Endothelial cell of umbilical vein (primary cell): ENCODE data around the gene AP5S1. TPM values are rescaled to one million over a fixed set of nuclear protein-coding genes. Genes with fewer than 3 reads are reported as not detected.

Experiments used
- BruUV-seq: library from RNA; stranded (reverse); fragments of 400-500 nt; replicated peaks from 2 replicates; lab custom pipeline; 2021; lab: Mats Ljungman, UMichigan
- CTCF ChIA-PET: fragments of 300-600, 350-600 bp; sonication (Branson Sonifier 250); formaldehyde crosslinking; loops from one replicate; lab custom pipeline; 2021; ENCODE audit warnings: antibody characterized with exemption, inconsistent platforms; lab: Charles Lee
- POLR2A ChIA-PET: fragments of 300-600, 350-600 bp; sonication (Branson Sonifier 250); formaldehyde crosslinking; loops from one replicate; lab custom pipeline; 2021; ENCODE audit warnings: antibody characterized with exemption, inconsistent platforms; lab: Charles Lee
- DNase-seq: peaks from one replicate; pipeline ENCODE4 v3.0.0-alpha.2; 2011; ENCODE audit warnings: low read depth, low spot score
- FAIRE-seq: peaks from 2 replicates; lab custom pipeline; 2011; peaks lifted over from hg19 to GRCh38; lab: Jason Lieb, UNC
- H2AFZ ChIP-seq: 2 replicates; pipeline ENCODE4 v1.6.0; 2012; ENCODE audit warnings: low read depth, low read length, control low read depth, inconsistent platforms
- H3K27ac ChIP-seq: 2 replicates; pipeline ENCODE4 v1.5.1; 2011; ENCODE audit warnings: low read depth, mild to moderate bottlenecking, control low read depth, low read length, moderate library complexity; ENCODE audit not compliant: insufficient read depth
- H3K27me3 ChIP-seq, 2 experiments: 2 replicates each; pipeline versions ENCODE4 v1.6.0 to v1.6.1; 2011; ENCODE audit warnings: low read length in 2 of 2, mixed read lengths in 1 of 2; ENCODE audit not compliant: control insufficient read depth in 2 of 2, insufficient read depth in 2 of 2
- H3K36me3 ChIP-seq, 2 experiments: 2 replicates in 1 of 2; 3 replicates in 1 of 2; pipeline ENCODE4 v1.5.1; 2011; ENCODE audit warnings: low read length in 2 of 2, mild to moderate bottlenecking in 1 of 2, moderate library complexity in 1 of 2; ENCODE audit not compliant: control insufficient read depth in 2 of 2, insufficient read depth in 2 of 2; ENCODE audit errors: extremely low read depth in 1 of 2
- H3K4me1 ChIP-seq: 3 replicates; pipeline ENCODE4 v1.5.1; 2011; ENCODE audit warnings: mild to moderate bottlenecking, low read length; ENCODE audit not compliant: control insufficient read depth, insufficient read depth; ENCODE audit errors: extremely low read depth
- H3K4me2 ChIP-seq: 2 replicates; pipeline ENCODE4 v1.6.1; 2011; ENCODE audit warnings: low read length, control low read depth, mixed read lengths; ENCODE audit not compliant: insufficient read depth
- H3K4me3 ChIP-seq, 3 experiments: fragments of 200-600 bp in 1 of 3; sonication (generic), shearing (Covaris generic) in 1 of 3; replicated peaks in 1 of 3; 2 replicates each; pipeline ENCODE4 v1.5.1; 2011 to 2016; ENCODE audit warnings: control low read depth in 3 of 3, low read length in 3 of 3, mild to moderate bottlenecking in 2 of 3, inconsistent platforms in 1 of 3, low read depth in 1 of 3, moderate library complexity in 1 of 3; ENCODE audit not compliant: insufficient read depth in 1 of 3
- H3K79me2 ChIP-seq: 2 replicates; pipeline ENCODE4 v1.6.0; 2012; ENCODE audit warnings: low read length, inconsistent platforms; ENCODE audit not compliant: control insufficient read depth, insufficient read depth
- H3K9ac ChIP-seq: replicated peaks from 2 replicates; pipeline ENCODE3; 2011; ENCODE audit warnings: low read length, control low read depth; ENCODE audit not compliant: insufficient read depth; ENCODE audit errors: extremely low read depth
- H3K9me1 ChIP-seq: replicated peaks from 3 replicates; pipeline ENCODE4 v1.6.0; 2011; ENCODE audit warnings: mild to moderate bottlenecking, low read length; ENCODE audit not compliant: control insufficient read depth, insufficient read depth; ENCODE audit errors: extremely low read depth
- H3K9me3 ChIP-seq: replicated peaks from 2 replicates; pipeline ENCODE4 v1.5.1; 2012; ENCODE audit warnings: low read length, inconsistent platforms; ENCODE audit not compliant: control insufficient read depth, insufficient read depth
- H4K20me1 ChIP-seq: replicated peaks from 2 replicates; pipeline ENCODE3; 2011; ENCODE audit warnings: mild to moderate bottlenecking, low read length; ENCODE audit not compliant: control insufficient read depth, insufficient read depth; ENCODE audit errors: extremely low read depth
- FOS ChIP-seq: IDR thresholded peaks from 2 replicates; pipeline ENCODE4 v1.6.1; 2011; ENCODE audit warnings: mild to moderate bottlenecking, low read length, moderate library complexity, borderline replicate concordance; ENCODE audit not compliant: insufficient read depth
- GATA2 ChIP-seq: IDR thresholded peaks from 2 replicates; pipeline ENCODE4 v1.7.0; 2011; ENCODE audit warnings: low read depth, mild to moderate bottlenecking, moderate library complexity, mixed read lengths, low read length; ENCODE audit not compliant: insufficient read length, insufficient read depth
- POLR2AphosphoS5 ChIP-seq: IDR thresholded peaks from 2 replicates; pipeline ENCODE4 v1.6.1; 2012; ENCODE audit warnings: low read depth, mild to moderate bottlenecking, control low read depth, low read length, moderate library complexity; ENCODE audit not compliant: insufficient read depth
- dilution Hi-C: fragments of 300-500 bp; cut with MboI; formaldehyde crosslinking; loops from one replicate; pipeline ENCODE4 v1.15.0; 2019; ENCODE audit warnings: low sequenced_read_pairs; ENCODE audit not compliant: extremely low pct_ligation_motif_present
- intact Hi-C: fragments of 100-400 bp; cut with micrococcal nuclease; formaldehyde crosslinking; loops from one replicate; pipeline ENCODE4 v1.10.0; 2022
- polyA plus RNA-seq, 4 experiments: library from polyadenylated mRNA; depleted of rRNA in 3 of 4; stranded (reverse) in 3 of 4; unstranded in 1 of 4; fragments of >200 nt; gene quantifications; 2 replicates each; pipeline versions ENCODE4 v1.2.1 to v1.2.3, GENCODE V29; 2011 to 2012; ENCODE audit warnings: missing spikeins in 1 of 4
- total RNA-seq: library from RNA; stranded (reverse); gene quantifications from 2 replicates; pipeline ENCODE4 v1.2.3, GENCODE V29; 2021
- TF ChIP-seq, protein P1 (sequence below): IDR thresholded peaks from 2 replicates; pipeline ENCODE4 v1.6.1; 2011; ENCODE audit not compliant: insufficient read depth, insufficient read length
- TF ChIP-seq, protein P2 (sequence below), 2 donors: IDR thresholded peaks; 1 replicate in 1 of 2; 2 replicates in 1 of 2; pipeline ENCODE4 v1.5.1; 2011; ENCODE audit warnings: low read length in 2 of 2, mild to moderate bottlenecking in 2 of 2, moderate library complexity in 2 of 2, control low read depth in 1 of 2, inconsistent platforms in 1 of 2, low read depth in 1 of 2; ENCODE audit not compliant: insufficient read depth in 1 of 2; ENCODE audit errors: extremely low read depth in 1 of 2

AP5S1 gene
- total and polyA plus RNA-seq, 2 donors (not counting 3 experiments of a cell fraction or from before 2014, with no cell fraction given) = 15.7 to 22.0 TPM

DNA sequence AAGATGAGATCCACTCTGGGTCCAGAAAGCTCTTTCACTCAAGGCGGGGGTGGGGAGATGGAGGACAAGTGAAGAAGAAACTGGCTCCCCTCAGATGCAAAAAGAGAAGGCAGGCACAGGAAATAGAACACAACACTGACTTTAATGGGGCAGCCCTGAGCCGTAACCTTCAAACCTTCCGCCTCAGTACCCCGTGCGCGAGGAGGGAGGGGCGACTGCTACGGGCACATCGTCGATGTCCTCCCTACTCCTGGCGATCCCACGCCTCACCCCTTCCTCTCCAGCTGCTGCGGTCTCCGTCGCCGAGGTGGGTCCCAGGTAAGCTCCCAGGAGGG, 43.0 kb upstream of the AP5S1 start:
- peaks cover 15% of the 10 kb centered on the region for H3K4me1 ChIP-seq
- FAIRE-seq (no peak), DNase-seq (no peak)
- H3K4me3 ChIP-seq = peak overlapping the region in 2 of 3 experiments; percentile 34 to 57
- H3K9me1 ChIP-seq = no peaks in the 10 kb centered on the region
- no peak for TF ChIP-seq FOS
- TF ChIP-seq GATA2 = no peak
- TF ChIP-seq, protein P1, sequence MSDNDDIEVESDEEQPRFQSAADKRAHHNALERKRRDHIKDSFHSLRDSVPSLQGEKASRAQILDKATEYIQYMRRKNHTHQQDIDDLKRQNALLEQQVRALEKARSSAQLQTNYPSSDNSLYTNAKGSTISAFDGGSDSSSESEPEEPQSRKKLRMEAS = no peak
- TF ChIP-seq, protein P2, sequence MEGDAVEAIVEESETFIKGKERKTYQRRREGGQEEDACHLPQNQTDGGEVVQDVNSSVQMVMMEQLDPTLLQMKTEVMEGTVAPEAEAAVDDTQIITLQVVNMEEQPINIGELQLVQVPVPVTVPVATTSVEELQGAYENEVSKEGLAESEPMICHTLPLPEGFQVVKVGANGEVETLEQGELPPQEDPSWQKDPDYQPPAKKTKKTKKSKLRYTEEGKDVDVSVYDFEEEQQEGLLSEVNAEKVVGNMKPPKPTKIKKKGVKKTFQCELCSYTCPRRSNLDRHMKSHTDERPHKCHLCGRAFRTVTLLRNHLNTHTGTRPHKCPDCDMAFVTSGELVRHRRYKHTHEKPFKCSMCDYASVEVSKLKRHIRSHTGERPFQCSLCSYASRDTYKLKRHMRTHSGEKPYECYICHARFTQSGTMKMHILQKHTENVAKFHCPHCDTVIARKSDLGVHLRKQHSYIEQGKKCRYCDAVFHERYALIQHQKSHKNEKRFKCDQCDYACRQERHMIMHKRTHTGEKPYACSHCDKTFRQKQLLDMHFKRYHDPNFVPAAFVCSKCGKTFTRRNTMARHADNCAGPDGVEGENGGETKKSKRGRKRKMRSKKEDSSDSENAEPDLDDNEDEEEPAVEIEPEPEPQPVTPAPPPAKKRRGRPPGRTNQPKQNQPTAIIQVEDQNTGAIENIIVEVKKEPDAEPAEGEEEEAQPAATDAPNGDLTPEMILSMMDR (IDR thresholded peaks at IDR 0.05; ENCODE audit: extremely low read depth in 1 of 2, insufficient read depth in 1 of 2, low read depth in 1 of 2, low read length in 2 of 2) = no peak
- TF ChIP-seq POLR2AphosphoS5 = no peak
- peak overlapping the region; percentile 74 for H3K4me2 ChIP-seq
- CTCF ChIA-PET = interaction anchor here (1.4 to 3.3 kb wide), 6 partner anchors 9 to 101 kb away, joined by 3 to 34 read pairs (median 12); partner anchors contain the start of genes ADISSP, AP5S1 and CENPB
- no peaks in the 10 kb centered on the region for H4K20me1 ChIP-seq
- H3K27ac ChIP-seq = no peak overlapping the region
- intact Hi-C loops = loop anchor here (1.0 kb wide), 1 partner anchor 9 kb away; no protein-coding TSS in a partner anchor
- no peak overlapping the region for H3K9ac ChIP-seq
- no TSS peak for BruUV-seq
- dilution Hi-C loops = no loop called here
- H3K79me2 ChIP-seq = no peaks in the 10 kb centered on the region
- H3K9me3 ChIP-seq = no peaks in the 10 kb centered on the region
- POLR2A ChIA-PET = interaction anchor here (1.5 kb wide), 1 partner anchor 10 kb away, joined by 4 read pairs; the partner anchor contains the start of gene ADISSP
- H2AFZ ChIP-seq = peak overlapping the region; percentile 88
- H3K36me3 ChIP-seq = no peaks in the 10 kb centered on the region
- H3K27me3 ChIP-seq = peaks cover 8 to 19% of the 10 kb centered on the region in 2 experiments
